ENCODE data around the gene TAS2R50.
A peak's percentile ranks its signal among the peaks of the same experiment; 100 is the strongest.
"Not testable (repeated sequence)": the region's sequence is repeated elsewhere in the genome, so short reads cannot be mapped to it uniquely, and the experiment has no call there.

Gene TAS2R50, protein sequence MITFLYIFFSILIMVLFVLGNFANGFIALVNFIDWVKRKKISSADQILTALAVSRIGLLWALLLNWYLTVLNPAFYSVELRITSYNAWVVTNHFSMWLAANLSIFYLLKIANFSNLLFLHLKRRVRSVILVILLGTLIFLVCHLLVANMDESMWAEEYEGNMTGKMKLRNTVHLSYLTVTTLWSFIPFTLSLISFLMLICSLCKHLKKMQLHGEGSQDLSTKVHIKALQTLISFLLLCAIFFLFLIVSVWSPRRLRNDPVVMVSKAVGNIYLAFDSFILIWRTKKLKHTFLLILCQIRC
- total RNA-seq, result 0.52 to 0.96 reads per million in 2 experiments

DNA sequence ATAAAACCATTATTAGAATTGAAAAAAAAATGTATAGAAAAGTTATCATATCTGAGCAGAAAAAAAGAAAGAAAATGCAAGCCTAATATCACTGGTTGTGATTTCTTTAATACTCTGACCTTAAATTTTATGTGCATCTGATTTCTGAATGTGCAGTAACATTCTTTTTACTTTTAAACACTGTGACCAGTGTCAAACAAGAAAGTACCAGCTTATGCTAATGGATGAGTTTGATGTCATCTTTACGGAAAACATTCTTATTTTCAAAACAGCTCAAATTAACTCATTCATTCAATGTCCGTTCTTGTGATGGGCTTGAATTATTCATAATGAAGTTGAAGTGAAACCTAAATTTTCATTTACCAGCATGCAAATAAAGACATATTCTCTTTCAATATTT is at the start of gene TAS2R50:
Gene TAS2R50, minus strand, starts transcription at position 101 of the 400 bp plus-strand sequence. Its CDS starts 52 bp downstream, at position 49.
- no peak for DNase-seq (ENCODE audit: low read depth)

GRCh38 chr12:11033959-11034358 is 47.2 kb upstream of the TAS2R50 start:
- not testable (repeated sequence) for DNase-seq (ENCODE audit: low read depth)

GRCh38 chr12:11031307-11031706 is 44.6 kb upstream of the TAS2R50 start, which contains the start of gene TAS2R31:
Gene TAS2R31 (minus strand): TSS chr12:11031407. CDS start chr12:11031335, 72 bp downstream.
- no peak for DNase-seq (ENCODE audit: low read depth)

- DNase-seq (ENCODE audit: low read depth), result no peak
Observed at GRCh38 chr12:11026118-11026517, 39.4 kb upstream of the TAS2R50 start.

DNA sequence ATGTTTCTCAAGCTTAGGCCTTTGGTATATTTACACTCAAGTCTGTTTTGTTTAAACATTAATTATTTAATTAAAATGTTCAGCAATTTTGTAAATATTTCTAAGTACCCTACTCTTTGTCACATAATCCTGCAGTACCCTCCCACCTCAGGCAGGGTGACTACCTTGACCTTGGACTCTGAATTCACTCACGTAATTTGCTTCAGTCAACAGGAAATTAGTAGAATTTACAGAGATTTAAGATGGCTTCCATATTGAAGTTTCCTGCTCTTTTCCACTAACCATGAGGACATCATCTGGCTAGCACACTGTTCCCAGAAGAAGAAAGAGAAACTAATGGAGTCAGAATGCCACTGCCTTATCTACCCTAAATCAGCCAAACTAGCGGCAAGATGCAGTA is 36.7 kb upstream of the TAS2R50 start:
- no peak for DNase-seq (ENCODE audit: low read depth)

DNA sequence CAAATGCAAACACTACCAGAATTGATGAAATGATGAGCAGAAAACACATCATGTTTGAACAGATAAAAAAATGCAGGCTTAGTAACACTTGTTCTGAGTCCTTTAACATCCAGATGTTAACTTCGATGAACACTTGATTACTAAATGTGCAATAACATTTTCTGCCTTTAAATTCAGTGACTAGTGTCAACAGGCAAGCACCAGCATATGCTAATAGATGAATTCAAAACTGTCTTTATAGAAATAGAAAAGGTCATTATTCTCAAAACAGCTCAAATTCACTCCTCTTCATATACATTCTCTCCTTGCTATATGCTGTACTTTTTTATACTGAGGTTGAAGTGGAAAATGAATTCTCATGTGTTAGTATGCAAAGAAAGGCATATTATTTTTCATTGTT is 35.8 kb upstream of the TAS2R50 start, which contains the start of gene TAS2R19:
Gene TAS2R19, minus strand, starts transcription at position 101 of the 400 bp plus-strand sequence. Its CDS starts 49 bp downstream, at position 52.
- no peak for DNase-seq (ENCODE audit: low read depth)

GRCh38 chr12:11016937-11017336 is 30.2 kb upstream of the TAS2R50 start:
- DNase-seq (ENCODE audit: low read depth), result no peak

- DNase-seq (ENCODE audit: low read depth), result no peak
Observed at GRCh38 chr12:11015775-11016430, 29.2 kb upstream of the TAS2R50 start.

GRCh38 chr12:11014234-11014633 is 27.5 kb upstream of the TAS2R50 start:
- DNase-seq (ENCODE audit: low read depth), result no peak

GRCh38 chr12:11007608-11008007 is 20.9 kb upstream of the TAS2R50 start:
- no peak for DNase-seq (ENCODE audit: low read depth)

- DNase-seq (ENCODE audit: low read depth), result no peak
Observed at GRCh38 chr12:10998204-10998603, 11.5 kb upstream of the TAS2R50 start, which contains the start of gene TAS2R20. Gene TAS2R20 (minus strand): TSS chr12:10998304. CDS start chr12:10997875, 429 bp downstream.

DNA sequence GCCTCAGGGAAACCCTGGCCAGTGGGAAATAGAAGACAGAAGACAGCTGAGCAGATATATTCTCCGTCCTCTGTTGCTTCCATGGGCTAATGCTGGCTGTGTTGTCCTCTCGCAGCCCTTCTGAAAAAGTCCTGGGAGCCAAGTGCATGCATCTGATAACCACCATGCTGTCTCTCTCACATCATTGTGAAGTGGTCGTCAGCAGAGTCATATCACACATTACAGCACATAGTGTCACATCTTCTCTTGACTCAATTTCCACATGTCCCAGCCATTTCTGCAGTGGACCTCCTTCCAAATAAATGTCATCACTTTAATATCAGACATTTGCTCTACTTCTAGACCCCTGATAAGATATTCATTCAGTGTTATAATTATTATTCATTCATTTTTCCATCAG is 7.6 kb upstream of the TAS2R50 start:
- DNase-seq (ENCODE audit: low read depth), result no peak

DNA sequence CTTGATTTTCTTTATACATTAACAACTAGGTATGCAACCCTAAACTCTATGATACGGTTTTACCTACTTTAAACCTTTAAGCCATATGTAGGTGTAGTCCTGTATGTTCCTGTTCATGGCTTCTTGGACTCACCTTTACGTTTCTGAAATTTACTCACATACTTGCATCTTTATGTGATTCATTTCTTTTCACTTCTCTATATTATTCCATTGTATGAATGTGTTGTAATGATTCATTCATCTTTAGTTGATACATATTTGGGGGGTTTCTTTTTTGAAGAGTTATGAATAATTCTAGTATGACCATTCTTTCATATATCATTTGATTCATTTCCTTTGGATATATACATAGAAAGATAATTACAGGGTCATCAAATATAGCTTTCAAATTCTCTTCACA is 2.4 kb upstream of the TAS2R50 start:
- no peak for DNase-seq (ENCODE audit: low read depth)

- DNase-seq (ENCODE audit: low read depth), result peak; percentile 44
Observed at GRCh38 chr12:10982244-10982643, 4.5 kb downstream of the TAS2R50 start.

GRCh38 chr12:10974965-10975364 is 11.7 kb downstream of the TAS2R50 start:
- no peak for DNase-seq (ENCODE audit: low read depth)

GRCh38 chr12:10968765-10969456 is 17.8 kb downstream of the TAS2R50 start:
- no peak for DNase-seq (ENCODE audit: low read depth)

GRCh38 chr12:10967409-10967808 is 19.3 kb downstream of the TAS2R50 start:
- no peak for DNase-seq (ENCODE audit: low read depth)

- DNase-seq (ENCODE audit: low read depth), result no peak
Observed at GRCh38 chr12:10966314-10966713, 20.4 kb downstream of the TAS2R50 start.

DNA sequence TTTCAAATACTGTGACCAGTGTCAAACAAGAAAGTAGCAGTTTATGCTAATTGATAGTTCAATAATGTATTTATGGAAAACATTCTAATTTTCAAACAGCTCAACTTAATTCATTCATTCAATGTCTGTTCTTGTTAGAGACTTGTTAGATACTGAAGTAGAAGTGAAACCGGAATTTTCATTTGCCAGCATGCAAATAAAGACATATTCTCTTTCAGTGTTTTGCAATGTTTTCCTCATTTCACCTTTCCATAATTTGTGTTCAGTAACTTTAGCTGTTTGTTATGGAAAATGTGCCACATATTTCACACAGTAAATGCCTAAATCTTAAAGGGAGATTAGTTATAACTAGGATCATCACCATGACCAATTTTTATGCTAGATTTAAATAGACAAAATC is 21.2 kb downstream of the TAS2R50 start:
- DNase-seq (ENCODE audit: low read depth), result no peak

- no peak for DNase-seq (ENCODE audit: low read depth)
Observed at GRCh38 chr12:10960211-10960610, 26.5 kb downstream of the TAS2R50 start.

DNA sequence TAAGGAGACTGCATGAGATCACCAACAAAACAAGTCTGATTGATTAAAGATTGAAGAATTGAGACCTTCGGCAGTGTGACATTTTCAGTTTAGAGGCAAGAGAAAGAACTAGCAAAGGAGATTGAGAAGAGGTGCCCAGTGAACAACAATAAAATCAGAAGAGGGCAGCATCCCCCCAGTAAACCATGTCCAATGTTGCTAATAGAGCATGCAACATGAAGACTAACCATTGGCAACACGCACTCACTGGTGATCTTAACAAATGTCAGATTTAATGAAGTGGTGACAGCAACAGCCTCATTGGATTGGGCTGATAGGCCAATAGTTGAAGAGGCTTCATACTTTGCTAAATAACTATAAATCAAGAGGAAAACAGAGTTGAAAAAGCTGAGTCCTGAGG is 26.9 kb downstream of the TAS2R50 start:
- no peak for DNase-seq (ENCODE audit: low read depth)

GRCh38 chr12:10957741-10958140 is 29.0 kb downstream of the TAS2R50 start:
- no peak for DNase-seq (ENCODE audit: low read depth)

DNA sequence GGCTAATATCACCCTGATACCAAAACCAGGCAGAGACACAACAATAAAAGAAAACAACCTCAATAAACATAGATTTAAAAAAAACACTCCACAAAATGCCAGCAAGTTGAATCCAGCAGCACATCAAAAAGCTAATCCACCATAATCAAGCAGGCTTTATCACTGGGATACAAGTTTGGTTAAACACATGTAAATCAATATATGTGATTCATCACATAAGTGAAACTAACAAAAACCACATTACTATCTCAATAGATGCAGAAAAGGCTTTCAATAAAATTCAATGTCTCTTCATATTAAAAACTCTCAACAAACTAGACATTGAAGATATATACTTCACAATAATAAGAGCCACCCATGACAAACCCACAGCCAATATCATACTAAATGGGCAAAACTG is 30.6 kb downstream of the TAS2R50 start:
- no peak for DNase-seq (ENCODE audit: low read depth)

Data from T follicular helper cell (primary cell).